HepG2 (cell line): Measurements from ENCODE around the gene CD68. TPM values are rescaled to one million over a fixed set of nuclear protein-coding genes. Genes with fewer than 3 reads are reported as not detected.

ENCODE experiments used
- IKZF1 ChIP-seq: fragments of 450-650 bp; IDR thresholded peaks from 2 replicates; pipeline ENCODE4 v1.7.1; 2016
- PAXIP1 ChIP-seq: sonication (generic); formaldehyde crosslinking; conservative IDR thresholded peaks from 2 replicates; pipeline ENCODE4 v1.4.0; 2020; ENCODE audit warnings: mild to moderate bottlenecking, missing genetic modification reagents, moderate library complexity
- ZNF143 ChIP-seq: sonication (generic); formaldehyde crosslinking; IDR thresholded peaks from 2 replicates; pipeline ENCODE4 v1.4.0; 2020; ENCODE audit warnings: missing genetic modification reagents
- ZNF230 ChIP-seq: sonication (generic); formaldehyde crosslinking; IDR thresholded peaks from 2 replicates; pipeline ENCODE4 v1.4.0; 2020; ENCODE audit warnings: mild to moderate bottlenecking, missing genetic modification reagents
- ZNF609 ChIP-seq: sonication (generic); formaldehyde crosslinking; IDR thresholded peaks from 2 replicates; pipeline ENCODE4 v1.4.0; 2020; ENCODE audit warnings: mild to moderate bottlenecking, missing genetic modification reagents, borderline replicate concordance
- polyA plus RNA-seq, 8 experiments: library from polyadenylated mRNA; depleted of rRNA in 3 of 8; stranded (reverse) in 7 of 8; unstranded in 1 of 8; fragments of >200 nt; fragmentation: Illumina TruSeq in 4 of 8; extraction: Trizol in 4 of 8; gene quantifications; 2 replicates each; pipeline versions ENCODE4 v1.2.1 to v1.2.3, GENCODE V29; 2011 to 2016; ENCODE audit warnings: low read depth in 4 of 8, missing spikeins in 1 of 8, mixed read lengths in 1 of 8; ENCODE audit not compliant: insufficient read depth in 1 of 8
- total RNA-seq, 5 experiments: library from RNA; depleted of rRNA; stranded (reverse); fragments of >200 nt; fragmentation: Illumina TruSeq; extraction: Trizol; gene quantifications; 2 replicates each; pipeline ENCODE4 v1.2.3, GENCODE V29; 2016; ENCODE audit warnings: low read depth in 1 of 5

The CD68 gene
- total and polyA plus RNA-seq, 2 of the 13 experiments (the other 11 are each of a cell fraction or from before 2014, with no cell fraction given): 10.3 to 104 TPM

- TF ChIP-seq ZNF609 (CRISPR knock-in tag) (no peak), ZNF143 (CRISPR knock-in tag) (peak; percentile 33; the same call in 1 of the 2 replicates), ZNF230 (CRISPR knock-in tag) (no peak), IKZF1 (no peak), PAXIP1 (peak; percentile 81)
Observed at GRCh38 chr17:7627250-7628121, 48.0 kb downstream of the CD68 start, which contains the start of gene SAT2 (continued).
